Heart left ventricle (tissue), 13 donors: ENCODE results near the gene NARF.

Source experiments
- CTCF ChIP-seq, 12 donors: fragments of 200-600 bp; sonication (generic) in 4 of 12; IDR thresholded peaks; one replicate each; pipeline versions ENCODE4 v1.5.0 to v1.8.0; 2018 to 2022; ENCODE audit warnings: antibody characterized with exemption in 12 of 12, mild to moderate bottlenecking in 5 of 12
- POLR2A ChIP-seq, 2 donors: fragments of 450-650 bp; IDR thresholded peaks; one replicate each; pipeline ENCODE4 v1.6.1; 2017; ENCODE audit warnings: antibody characterized with exemption in 2 of 2, mild to moderate bottlenecking in 2 of 2, moderate library complexity in 2 of 2
- donor health status: ischemic (EF 13 %, LVEDD 7.1; RV severe dilation, severe dysfunction).
- donor health status: DM: no; HTN: yes; CAD: no.
- donor health status: DM: no; HTN: no; CAD: no.
- donor health status: ischemic (EF 25% LVEDD 6.9; RV normal size, moderate dysfunction).
- donor health status: ischemic (EF 25% LVEDD 5.7; RV mildly dilated, moderate dysfunction).
- donor health status: ischemic (EF 35%, LVEDD 5.7; RV mildly dilated, moderate dysfunction).
- donor health status: nonischemic (EF 11% LVEDD 7.7; RV severe dilation, severe dysfunction).
- donor health status: DM: yes; HTN: yes; CAD: no.
- donor health status: PGD.
- donor health status: ischemic (EF 29% LVEDD 5.4; RV normal size, mild dysfunction).
- donor health status: nonischemic (EF 23%, LVEDD 6.1; RV moderate dilation, normal function).

DNA sequence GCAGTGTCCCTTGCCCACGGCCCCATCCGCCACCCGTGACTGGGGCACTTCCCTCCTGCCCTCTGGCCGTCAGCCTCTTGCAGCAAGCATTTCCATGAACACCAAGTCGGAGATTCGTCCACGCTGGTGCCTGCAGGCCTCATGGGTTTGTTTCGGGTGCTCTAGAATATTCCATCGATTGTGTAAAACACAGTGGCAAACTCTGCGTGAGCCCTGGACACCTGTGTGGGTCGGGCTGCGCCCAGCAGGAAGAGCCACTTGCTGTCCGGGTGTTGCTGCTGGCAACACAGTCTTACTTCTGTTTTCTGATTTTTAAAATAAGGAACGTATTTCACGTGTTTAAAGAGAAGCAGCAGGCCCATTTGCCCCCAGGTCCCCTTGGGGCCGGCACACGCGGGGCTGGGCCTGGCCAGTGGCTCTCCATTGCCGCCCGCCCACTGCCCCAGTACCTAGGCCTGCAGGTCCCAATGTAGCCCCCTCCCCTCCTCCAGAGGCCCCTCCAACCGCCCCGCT is 18.0 kb upstream of the NARF start:
- TF ChIP-seq POLR2A (IDR thresholded peaks at IDR 0.05) (no peak), CTCF (IDR thresholded peaks at IDR 0.05) (no peak)
